GM19351 (cell line): Measurements from ENCODE around the gene TAF3.

Experiments
- ATAC-seq: cut with Tn5 transposase; IDR thresholded peaks from one replicate; pipeline ENCODE4 v1.9.1; 2021; ENCODE audit warnings: mild to moderate bottlenecking, moderate library complexity; ENCODE audit not compliant: unreplicated experiment

Gene TAF3

GRCh38 chr10:7874864-7875263 lies 56.6 kb downstream of the TAF3 start:
- no peak for ATAC-seq

- no peak for ATAC-seq
These were observed 58.3 kb downstream of the TAF3 start for GRCh38 chr10:7876541-7877127.

DNA sequence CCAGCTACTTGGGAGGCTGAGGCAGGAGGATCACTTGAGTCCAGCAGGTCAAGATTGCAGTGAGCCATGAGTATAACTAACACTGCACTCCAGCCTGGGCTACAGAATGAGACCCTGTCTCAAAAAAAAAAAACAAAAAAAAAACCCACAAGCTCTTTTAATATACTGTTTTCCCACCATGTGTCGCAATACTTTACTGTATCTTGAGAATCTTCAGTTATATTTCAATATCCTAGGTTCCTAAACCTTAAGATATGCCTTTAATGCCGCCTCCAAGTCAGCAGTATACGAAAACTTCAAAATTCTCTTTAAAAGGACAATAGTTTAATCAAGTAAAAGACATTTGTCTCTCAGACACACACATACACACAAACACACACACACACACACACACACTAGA lies 62.8 kb downstream of the TAF3 start:
- no peak for ATAC-seq

GRCh38 chr10:7886056-7886455 lies 67.8 kb downstream of the TAF3 start:
- no peak for ATAC-seq

DNA sequence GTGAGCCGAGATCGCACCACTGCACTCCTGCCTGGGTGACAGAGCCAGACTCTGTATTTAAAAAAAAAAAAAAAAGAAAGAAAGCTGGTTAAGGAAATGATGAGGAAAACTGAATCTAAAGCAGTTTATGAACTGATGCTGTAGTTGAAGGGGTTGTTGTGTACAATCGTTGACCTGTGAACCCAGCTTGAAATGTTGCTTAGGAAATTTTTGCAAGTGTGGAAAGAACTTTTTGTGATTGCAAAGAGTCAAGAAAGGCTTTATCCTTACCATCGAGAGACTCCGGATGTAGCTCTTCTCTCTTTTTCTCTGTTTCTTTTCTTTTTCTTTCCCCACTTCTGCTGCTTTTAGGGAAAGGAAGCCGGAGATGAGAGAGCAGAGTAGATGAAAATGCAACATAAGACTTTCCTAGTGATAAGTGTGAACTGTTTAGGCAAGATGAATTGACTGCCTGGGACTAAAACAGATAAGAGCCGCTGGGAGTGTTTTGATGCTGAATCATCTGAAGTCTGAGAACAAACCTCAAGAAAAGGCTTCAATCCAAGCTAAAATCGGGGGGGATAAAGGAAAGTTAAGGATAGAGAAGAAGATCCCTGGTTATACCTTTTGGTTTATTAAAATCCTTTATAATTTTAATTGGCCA lies 69.0 kb downstream of the TAF3 start:
- no peak for ATAC-seq

DNA sequence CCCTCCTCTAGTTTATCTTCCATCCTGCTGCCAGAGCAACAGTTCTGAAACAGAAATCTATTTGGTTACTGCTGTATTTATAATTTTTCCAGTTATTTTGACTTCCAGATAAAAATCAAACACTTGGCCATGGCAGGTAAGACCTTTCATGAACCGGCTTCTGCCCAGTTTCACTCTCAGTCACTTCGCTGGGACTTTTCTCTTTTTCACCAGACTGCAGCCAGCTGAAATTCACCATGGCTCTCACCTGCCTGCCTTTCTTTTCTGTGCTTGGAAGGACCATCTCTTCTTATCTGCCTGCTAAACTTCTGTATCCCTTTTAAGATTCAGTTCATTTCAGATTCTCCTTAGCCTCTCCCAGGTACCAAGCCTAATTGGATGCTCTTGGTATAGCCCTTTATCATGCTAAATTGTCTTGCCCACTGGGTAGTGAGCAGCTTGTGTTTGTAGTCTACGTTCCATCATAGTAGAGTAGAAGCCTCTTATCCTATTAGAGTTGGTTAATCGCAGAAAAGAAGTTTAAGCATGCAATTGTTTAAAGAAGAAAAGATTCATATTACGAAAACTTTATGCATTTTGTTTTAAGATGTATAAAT lies 71.7 kb downstream of the TAF3 start:
- ATAC-seq, result no peak

- no peak for ATAC-seq
These were observed 72.5 kb downstream of the TAF3 start for GRCh38 chr10:7890781-7891180.

- ATAC-seq, result no peak
These were observed 73.3 kb downstream of the TAF3 start for GRCh38 chr10:7891634-7892033.

- no peak for ATAC-seq
These were observed 73.8 kb downstream of the TAF3 start for GRCh38 chr10:7892146-7892545.

DNA sequence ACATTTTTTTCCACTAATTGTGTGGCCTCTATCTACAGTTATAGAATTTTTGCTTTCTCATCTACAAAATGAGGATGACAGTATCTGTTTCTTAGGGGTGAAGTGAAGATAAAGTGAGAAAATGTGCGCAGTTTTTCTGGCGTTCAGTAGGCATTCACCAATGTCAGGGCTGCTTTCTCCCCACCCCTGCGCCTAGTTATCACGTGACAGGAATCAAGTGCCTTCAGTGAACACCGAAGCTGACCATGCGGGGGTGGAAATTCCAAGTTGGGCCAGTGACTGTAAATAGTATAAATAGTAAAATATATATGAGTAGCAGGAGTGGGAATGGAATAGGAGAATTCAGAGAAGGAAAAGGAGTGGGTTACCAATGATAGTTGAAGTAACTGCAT lies 77.4 kb downstream of the TAF3 start:
- no peak for ATAC-seq

- no peak for ATAC-seq
These were observed 78.0 kb downstream of the TAF3 start for GRCh38 chr10:7896297-7896696.

DNA sequence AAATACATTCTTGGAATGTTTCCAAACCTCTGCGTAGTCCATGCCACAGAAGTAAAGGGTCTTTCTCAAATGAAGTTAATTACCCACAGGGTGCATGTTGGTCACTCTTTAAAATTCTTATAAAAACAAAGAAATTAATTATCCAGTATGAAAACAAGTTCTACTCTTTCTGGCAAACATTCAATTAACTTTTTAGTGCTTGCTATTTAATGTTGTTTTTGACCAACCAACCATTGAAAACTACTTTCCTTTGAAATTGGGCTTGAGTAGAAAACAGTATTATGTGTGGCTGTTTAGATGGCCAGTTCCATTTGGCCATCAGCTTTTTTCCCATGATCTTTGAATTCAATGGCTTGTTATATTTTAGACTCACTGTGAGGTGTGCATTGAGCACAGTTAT lies 83.0 kb downstream of the TAF3 start:
- no peak for ATAC-seq

DNA sequence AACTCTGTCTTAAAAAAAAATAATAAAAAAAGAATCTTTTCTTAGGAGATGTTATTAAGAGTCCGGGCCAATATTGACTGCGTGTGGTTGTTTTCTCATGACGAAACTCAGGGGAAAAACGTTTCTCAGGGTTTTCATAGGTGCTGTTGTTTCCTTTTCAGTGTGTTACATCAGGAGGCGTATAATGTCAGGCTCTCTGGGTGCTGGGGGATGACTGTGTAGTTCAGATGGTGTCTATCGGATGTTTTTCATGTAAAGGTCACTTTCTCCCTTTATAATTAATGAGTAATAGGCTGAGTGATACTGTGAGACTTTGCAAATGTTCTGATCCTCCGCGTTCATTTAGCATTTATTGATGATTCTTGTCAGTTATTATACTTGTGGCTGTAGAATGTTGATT lies 84.1 kb downstream of the TAF3 start:
- ATAC-seq, result no peak

DNA sequence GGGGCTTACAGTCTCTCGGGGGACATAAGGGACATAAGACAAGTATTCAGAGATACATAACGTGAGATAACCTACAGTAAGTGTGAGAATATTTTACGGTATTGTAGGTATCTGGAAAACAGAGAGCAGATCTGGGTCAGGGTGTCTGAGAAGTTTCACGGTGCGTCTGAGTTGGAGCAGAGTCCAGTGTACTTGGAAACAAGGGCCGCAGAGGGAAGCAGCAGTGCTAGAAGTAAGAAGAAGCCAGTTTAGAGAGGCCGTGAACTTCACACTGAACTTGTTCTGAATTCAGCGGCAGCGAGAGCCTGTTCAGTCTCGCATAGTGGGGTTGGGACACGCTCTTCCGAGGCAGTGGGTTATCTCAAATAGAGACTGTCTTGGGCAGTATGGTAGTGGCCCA lies 85.5 kb downstream of the TAF3 start:
- ATAC-seq, result no peak

GRCh38 chr10:7906128-7906527 lies 87.8 kb downstream of the TAF3 start:
- ATAC-seq, result no peak

DNA sequence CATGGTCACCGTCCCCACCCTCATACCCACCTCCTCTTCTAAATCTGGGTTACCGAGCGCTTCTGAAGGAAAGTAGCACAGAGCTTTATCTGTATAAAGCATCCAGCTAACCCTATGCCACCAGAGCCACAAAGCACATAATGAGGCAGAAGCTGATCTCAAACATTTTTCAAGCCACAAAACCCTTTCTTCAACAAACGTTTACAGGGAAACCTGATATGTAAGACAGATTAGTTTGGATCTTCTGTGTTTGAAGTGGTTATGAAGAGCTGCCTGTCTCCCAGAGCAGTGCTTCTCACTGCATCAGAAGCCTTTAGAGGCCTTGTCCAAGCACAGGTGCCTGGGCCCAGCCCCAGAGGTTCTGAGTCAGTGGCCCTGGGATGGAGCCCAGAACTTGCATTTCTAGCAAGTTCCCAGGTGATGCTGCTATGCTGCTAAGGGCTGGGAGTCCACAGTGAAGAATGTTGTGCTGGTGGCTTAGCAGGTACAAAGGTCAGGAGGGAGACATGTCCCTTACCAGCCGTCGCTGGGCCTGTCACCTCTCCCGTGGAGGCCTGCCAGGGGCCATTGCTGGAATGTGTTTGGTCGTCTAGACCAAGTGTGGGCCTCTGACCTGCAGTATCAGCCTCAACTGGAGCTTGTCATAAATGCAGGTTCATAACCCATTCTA lies 90.4 kb downstream of the TAF3 start:
- no peak for ATAC-seq

DNA sequence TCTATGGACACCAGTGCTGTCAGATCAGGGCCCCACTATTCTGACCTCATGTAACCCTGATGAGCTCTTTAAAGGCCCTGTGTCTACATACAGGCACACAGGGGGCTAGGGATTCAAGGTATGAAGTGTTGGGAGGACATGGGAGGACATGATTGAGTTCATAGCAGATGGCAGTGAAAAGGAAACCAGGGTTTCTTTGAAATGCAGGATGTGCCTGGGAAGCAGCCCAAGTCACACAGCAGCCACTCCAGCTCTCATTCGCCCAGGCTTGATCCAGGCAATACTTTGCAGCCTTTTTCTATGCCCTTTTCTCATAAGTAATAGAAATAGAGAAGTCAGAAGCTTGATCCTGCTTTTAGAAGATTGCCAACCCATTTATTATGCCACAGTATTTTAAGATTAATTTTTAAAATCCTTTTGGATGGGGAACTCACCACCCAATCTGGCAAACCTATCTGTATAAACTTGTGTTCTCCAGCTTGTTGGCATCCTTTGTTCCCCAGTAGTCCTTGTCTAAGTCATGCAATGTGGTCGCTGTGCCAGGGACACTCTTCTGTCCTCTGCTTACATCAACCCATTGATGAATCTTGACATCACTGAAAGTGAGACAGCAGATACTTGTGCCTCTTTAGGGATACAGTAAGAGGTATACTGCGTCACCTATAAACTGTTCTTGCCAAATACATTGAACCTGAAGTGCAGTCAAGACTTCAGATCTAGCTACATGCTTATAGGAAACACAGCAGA lies 95.0 kb downstream of the TAF3 start:
- ATAC-seq, result no peak

DNA sequence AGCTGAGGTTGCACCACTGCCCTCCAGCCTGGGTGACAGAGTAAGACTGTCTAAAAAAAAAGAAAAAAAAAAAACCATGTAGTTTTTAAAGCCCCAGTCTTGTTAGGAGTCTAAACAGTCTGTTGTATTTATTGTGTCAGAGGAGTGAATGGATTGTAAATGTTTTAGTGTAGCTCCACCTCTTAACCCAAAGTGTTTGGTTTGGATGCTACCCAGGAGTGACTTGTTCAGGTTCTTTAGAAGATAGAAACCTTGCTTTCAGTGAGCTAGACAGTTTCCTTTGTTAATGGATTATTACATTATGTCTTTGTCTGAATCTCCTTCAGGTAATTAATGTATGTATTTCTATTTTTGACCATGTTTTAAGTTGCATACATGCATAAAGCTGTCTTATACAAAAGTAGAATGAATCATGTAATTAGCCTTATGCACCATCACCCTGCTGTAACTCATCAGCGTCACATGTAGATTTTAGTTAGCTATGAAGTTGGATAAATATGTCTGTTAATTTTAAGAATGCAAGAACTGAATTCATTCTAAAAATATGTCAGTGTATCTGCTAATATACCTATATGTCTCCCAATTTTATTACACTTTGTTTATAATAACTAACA lies 97.7 kb downstream of the TAF3 start:
- no peak for ATAC-seq

GRCh38 chr10:7917736-7918135 lies 99.4 kb downstream of the TAF3 start:
- no peak for ATAC-seq

GRCh38 chr10:7922707-7923106 lies 104.4 kb downstream of the TAF3 start:
- ATAC-seq, result no peak

DNA sequence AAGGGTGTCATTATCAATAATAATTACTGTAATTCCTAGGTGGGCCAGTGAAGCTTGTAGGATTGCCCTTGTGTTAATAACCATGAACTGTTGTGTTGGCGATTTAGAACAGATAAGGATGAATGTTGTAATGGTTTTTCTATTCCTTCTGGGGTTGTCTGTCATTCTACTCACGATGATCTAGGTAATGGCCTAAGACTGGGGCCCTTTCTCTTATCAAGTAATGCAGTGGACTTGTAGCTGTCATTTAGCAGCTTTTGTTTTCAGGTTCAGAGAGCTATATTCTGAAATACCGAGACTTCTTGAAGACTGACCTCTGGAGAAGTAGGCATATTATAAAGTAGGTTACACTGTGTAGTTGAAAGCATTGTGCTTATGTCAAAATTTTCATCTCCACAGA lies 110.2 kb downstream of the TAF3 start:
- ATAC-seq, result no peak
